Uterus (tissue), 4 donors: ENCODE measurements around the gene RNGTT. TPM values are rescaled to one million over a fixed set of nuclear protein-coding genes. Genes with fewer than 3 reads are reported as not detected.

Experiments
- DNase-seq, 2 donors: peaks; one replicate each; pipeline ENCODE4 v3.0.0-alpha.2; 2019 to 2020
- H3K27ac ChIP-seq, 2 donors: fragments of 200-600 bp; sonication (generic); 1 replicate in 1 of 2; 2 replicates in 1 of 2; pipeline ENCODE4 v1.5.1; 2016 to 2018
- H3K27me3 ChIP-seq, 2 donors: fragments of 200-600 bp; sonication (generic); one replicate each; pipeline ENCODE4 v1.5.1; 2018 to 2019; ENCODE audit warnings: control low read depth in 1 of 2
- H3K36me3 ChIP-seq, 2 donors: fragments of 200-600 bp; sonication (generic); one replicate each; pipeline ENCODE4 v1.5.1; 2019; ENCODE audit warnings: control low read depth in 1 of 2
- H3K4me1 ChIP-seq, 2 donors: fragments of 200-600 bp; sonication (generic); one replicate each; pipeline ENCODE4 v1.5.1; 2018 to 2019; ENCODE audit warnings: control low read depth in 1 of 2
- H3K4me3 ChIP-seq, 2 donors: fragments of 200-600 bp; sonication (generic); 1 replicate in 1 of 2; 2 replicates in 1 of 2; pipeline ENCODE4 v1.5.1; 2018 to 2019; ENCODE audit warnings: mild to moderate bottlenecking in 1 of 2
- H3K9me3 ChIP-seq, 2 donors: fragments of 200-600 bp; sonication (generic); one replicate each; pipeline ENCODE4 v1.5.1; 2019; ENCODE audit warnings: control low read depth in 1 of 2
- CTCF ChIP-seq, 4 experiments: fragments of 200-600 bp in 2 of 4; fragments of 450-650 bp in 2 of 4; sonication (generic) in 2 of 4; IDR thresholded peaks; one replicate each; pipeline ENCODE4 v1.5.1; 2016 to 2019; ENCODE audit warnings: antibody characterized with exemption in 4 of 4, mild to moderate bottlenecking in 2 of 4, moderate library complexity in 1 of 4
- POLR2A ChIP-seq, 2 donors: fragments of 450-650 bp; IDR thresholded peaks; one replicate each; pipeline ENCODE4 v1.6.1; 2016; ENCODE audit warnings: antibody characterized with exemption in 2 of 2, mild to moderate bottlenecking in 1 of 2, moderate library complexity in 1 of 2
- intact Hi-C: fragments of 100-400 bp; cut with DNase I; formaldehyde crosslinking; loops from one replicate; pipeline ENCODE4 v1.15.1; 2023; ENCODE audit warnings: low total_unique reads
- total RNA-seq, 4 donors: library from RNA; depleted of rRNA in 3 of 4; stranded (reverse); fragments of >200 nt in 3 of 4; gene quantifications; one replicate each; pipeline versions ENCODE4 v1.1.0 to v1.2.4, GENCODE V29; 2014 to 2023
- donor health status: DM: yes; HTN: yes; CAD: no.

The RNGTT gene
- total RNA-seq, 4 donors from 2014 or later: 7.4 to 45.7 (median 16.1) TPM

GRCh38 chr6:89008001-89008814, 44.8 kb upstream of the RNGTT start:
- no peak for DNase-seq
- no peaks in the 10 kb centered on the region for H3K27me3 ChIP-seq
- H3K4me1 ChIP-seq: no peaks in the 10 kb centered on the region
- H3K9me3 ChIP-seq: no peaks in the 10 kb centered on the region
- H3K4me3 ChIP-seq: no peak overlapping the region
- H3K27ac ChIP-seq: no peak overlapping the region
- TF ChIP-seq POLR2A (IDR thresholded peaks at IDR 0.05) (no peak), CTCF (IDR thresholded peaks at IDR 0.05) (no peak)
- H3K36me3 ChIP-seq: no peaks in the 10 kb centered on the region
- intact Hi-C loops: no loop called here

- Histone ChIP-seq H3K4me3 (no peak overlapping the region), H3K27ac (no peak overlapping the region), H3K9me3 (no peaks in the 10 kb centered on the region), H3K4me1 (no peaks in the 10 kb centered on the region), H3K36me3 (no peaks in the 10 kb centered on the region), H3K27me3 (no peaks in the 10 kb centered on the region)
- TF ChIP-seq CTCF (IDR thresholded peaks at IDR 0.05) (no peak), POLR2A (IDR thresholded peaks at IDR 0.05) (no peak)
- DNase-seq: no peak
- intact Hi-C loops: no loop called here
Observed at GRCh38 chr6:89007209-89008000, 44.0 kb upstream of the RNGTT start.

GRCh38 chr6:89002523-89002922, 39.1 kb upstream of the RNGTT start:
- H3K27ac ChIP-seq: no peak overlapping the region
- DNase-seq: no peak
- H3K9me3 ChIP-seq: no peaks in the 10 kb centered on the region
- no peak overlapping the region for H3K4me3 ChIP-seq
- intact Hi-C loops: no loop called here
- TF ChIP-seq CTCF (IDR thresholded peaks at IDR 0.05) (no peak), POLR2A (IDR thresholded peaks at IDR 0.05) (no peak)
- no peaks in the 10 kb centered on the region for H3K27me3 ChIP-seq
- no peaks in the 10 kb centered on the region for H3K4me1 ChIP-seq
- no peaks in the 10 kb centered on the region for H3K36me3 ChIP-seq

GRCh38 chr6:88997327-88997726, 33.9 kb upstream of the RNGTT start:
- no peak for DNase-seq
- intact Hi-C loops: no loop called here

More at GRCh38 chr6:88997327-88997726, 33.9 kb upstream of the RNGTT start:
- Histone ChIP-seq H3K4me1 (no peaks in the 10 kb centered on the region), H3K4me3 (no peak overlapping the region), H3K9me3 (no peaks in the 10 kb centered on the region), H3K27ac (no peak overlapping the region), H3K27me3 (no peaks in the 10 kb centered on the region), H3K36me3 (no peaks in the 10 kb centered on the region)
- TF ChIP-seq POLR2A (IDR thresholded peaks at IDR 0.05) (no peak), CTCF (IDR thresholded peaks at IDR 0.05) (no peak)
